Mesenchymal stem cell (in vitro differentiated cells and primary cell): ENCODE results near the gene COL23A1.

Source experiments
- DNase-seq: peaks from one replicate; pipeline ENCODE4 v3.0.0-alpha.2; 2013
- H2AFZ ChIP-seq: one replicate; pipeline ENCODE4 v1.6.1; 2013; ENCODE audit warnings: low read depth, mild to moderate bottlenecking, control low read depth, inconsistent platforms, low read length, moderate library complexity
- H2AK5ac ChIP-seq: 2 replicates; pipeline ENCODE4 v1.6.1; 2013; ENCODE audit warnings: low read length, moderate library complexity, mild to moderate bottlenecking, inconsistent platforms; ENCODE audit not compliant: severe bottlenecking
- H2BK120ac ChIP-seq: one replicate; pipeline ENCODE4 v1.6.1; 2013; ENCODE audit warnings: low read depth, mild to moderate bottlenecking, inconsistent platforms, low read length, moderate library complexity
- H2BK12ac ChIP-seq, 2 experiments: one replicate each; pipeline ENCODE4 v1.6.1; 2013; ENCODE audit warnings: inconsistent platforms in 2 of 2, low read length in 2 of 2, mild to moderate bottlenecking in 2 of 2, moderate library complexity in 2 of 2, control low read depth in 1 of 2
- H2BK15ac ChIP-seq: one replicate; pipeline ENCODE4 v1.6.1; 2013; ENCODE audit warnings: mild to moderate bottlenecking, low read depth, inconsistent platforms; ENCODE audit not compliant: poor library complexity, severe bottlenecking
- H2BK5ac ChIP-seq: 2 replicates; pipeline ENCODE4 v1.6.1; 2013; ENCODE audit warnings: low read depth, mild to moderate bottlenecking, low read length, control low read depth, inconsistent platforms; ENCODE audit not compliant: poor library complexity, severe bottlenecking
- H3K14ac ChIP-seq, 2 experiments: one replicate each; pipeline ENCODE4 v1.6.1; 2013; ENCODE audit warnings: inconsistent platforms in 2 of 2, low read length in 2 of 2, control low read depth in 1 of 2, mild to moderate bottlenecking in 1 of 2, moderate library complexity in 1 of 2
- H3K18ac ChIP-seq, 2 experiments: one replicate each; pipeline ENCODE4 v1.6.1; 2013; ENCODE audit warnings: inconsistent platforms in 2 of 2, low read length in 2 of 2, control low read depth in 1 of 2, low read depth in 1 of 2, mild to moderate bottlenecking in 1 of 2
- H3K23ac ChIP-seq, 2 experiments: one replicate each; pipeline ENCODE4 v1.6.1; 2013; ENCODE audit warnings: inconsistent platforms in 2 of 2, low read length in 2 of 2, mild to moderate bottlenecking in 2 of 2, moderate library complexity in 2 of 2, control low read depth in 1 of 2
- H3K27ac ChIP-seq: 2 replicates; pipeline ENCODE4 v1.5.1; 2013; ENCODE audit warnings: mild to moderate bottlenecking, moderate library complexity, low read length, control low read depth, inconsistent platforms; ENCODE audit not compliant: poor library complexity, severe bottlenecking
- H3K27me3 ChIP-seq, 2 experiments: 2 replicates each; pipeline versions ENCODE4 v1.6.1 to v1.7.0; 2013; ENCODE audit warnings: low read length in 2 of 2, mild to moderate bottlenecking in 2 of 2, moderate library complexity in 2 of 2, control low read depth in 1 of 2, inconsistent platforms in 1 of 2; ENCODE audit not compliant: control insufficient read depth in 1 of 2, insufficient read depth in 1 of 2
- H3K36me3 ChIP-seq, 2 experiments: 2 replicates each; pipeline versions ENCODE4 v1.6.1 to v1.7.0; 2013; ENCODE audit warnings: low read length in 2 of 2, control low read depth in 1 of 2, inconsistent platforms in 1 of 2, low read depth in 1 of 2, mild to moderate bottlenecking in 1 of 2; ENCODE audit not compliant: insufficient read depth in 2 of 2, control insufficient read depth in 1 of 2
- H3K4ac ChIP-seq, 2 experiments: one replicate each; pipeline ENCODE4 v1.6.1; 2013; ENCODE audit warnings: inconsistent platforms in 2 of 2, low read length in 2 of 2, mild to moderate bottlenecking in 2 of 2, moderate library complexity in 2 of 2, control low read depth in 1 of 2, low read depth in 1 of 2
- H3K4me1 ChIP-seq: 2 replicates; pipeline ENCODE4 v1.6.1; 2013; ENCODE audit warnings: low read depth, low read length, control low read depth; ENCODE audit not compliant: control insufficient read depth, insufficient read depth
- H3K4me2 ChIP-seq: 2 replicates; pipeline ENCODE4 v1.6.1; 2013; ENCODE audit warnings: low read length, mild to moderate bottlenecking, inconsistent platforms; ENCODE audit not compliant: poor library complexity, severe bottlenecking
- H3K4me3 ChIP-seq, 2 experiments: 2 replicates each; pipeline versions ENCODE4 v1.5.1 to v1.7.0; 2013; ENCODE audit warnings: low read length in 2 of 2, mild to moderate bottlenecking in 2 of 2, control low read depth in 1 of 2, low read depth in 1 of 2; ENCODE audit not compliant: insufficient read depth in 1 of 2
- H3K79me1 ChIP-seq: replicated peaks from 2 replicates; pipeline ENCODE4 v1.6.1; 2013; ENCODE audit warnings: mild to moderate bottlenecking, control low read depth, low read length, inconsistent platforms; ENCODE audit not compliant: poor library complexity, severe bottlenecking
- H3K9ac ChIP-seq: 2 replicates; pipeline ENCODE4 v1.7.0; 2013; ENCODE audit warnings: mild to moderate bottlenecking, low read length, moderate library complexity
- H3K9me3 ChIP-seq: 2 replicates; pipeline ENCODE4 v1.7.0; 2013; ENCODE audit warnings: mild to moderate bottlenecking, low read length; ENCODE audit not compliant: control insufficient read depth
- H4K8ac ChIP-seq: one replicate; pipeline ENCODE4 v1.6.1; 2013; ENCODE audit warnings: inconsistent platforms, mild to moderate bottlenecking, low read length, moderate library complexity
- H4K91ac ChIP-seq: one replicate; pipeline ENCODE4 v1.6.1; 2013; ENCODE audit warnings: mild to moderate bottlenecking, low read length, inconsistent platforms
- WGBS: methylation state at CpG from one replicate; pipeline ENCODE4 v1.1.7; 2013; ENCODE audit warnings: mixed read lengths; 5-methylcytosine and 5-hydroxymethylcytosine counted together

Gene COL23A1

GRCh38 chr5:178246624-178247279 is 343.4 kb downstream of the COL23A1 start:
- Histone ChIP-seq H3K27ac (no peak overlapping the region), H2AFZ (no peak overlapping the region), H2BK5ac (no peak overlapping the region), H3K23ac (no peak overlapping the region), H4K8ac (no peak overlapping the region), H2BK15ac (no peak overlapping the region), H3K14ac (no peak overlapping the region), H3K4ac (no peak overlapping the region), H2BK12ac (no peak overlapping the region), H3K18ac (no peak overlapping the region), H3K4me3 (no peak overlapping the region), H3K9me3 (no peaks in the 10 kb centered on the region), H3K36me3 (no peaks in the 10 kb centered on the region), H3K9ac (no peak overlapping the region), H3K27me3 (peaks cover 0 to 31% of the 10 kb centered on the region in 2 experiments), H2BK120ac (no peak overlapping the region), H3K79me1 (no peaks in the 10 kb centered on the region), H3K4me1 (no peaks in the 10 kb centered on the region), H4K91ac (no peak overlapping the region), H3K4me2 (no peak overlapping the region), H2AK5ac (no peak overlapping the region)
- 88% methylated on average over 15 of the region's 15 CpGs for WGBS
- DNase-seq = no peak

DNA sequence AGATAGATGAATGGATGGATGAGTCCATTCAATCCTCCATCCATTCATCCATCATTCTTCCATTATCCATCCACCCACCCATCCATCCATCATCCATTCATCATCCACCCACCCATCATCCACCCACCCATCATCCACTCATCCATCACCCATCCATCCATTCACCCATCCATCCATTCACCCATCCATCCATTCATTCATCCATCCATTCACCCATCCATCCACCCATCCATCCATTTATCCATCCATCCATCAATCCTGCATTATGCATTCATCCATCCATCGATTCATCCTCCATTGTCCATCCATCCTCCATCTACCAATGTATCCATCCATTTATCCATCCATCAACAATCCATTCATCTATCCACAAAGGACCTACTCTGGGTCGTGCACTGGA is 344.8 kb downstream of the COL23A1 start:
- Histone ChIP-seq H3K36me3 (no peaks in the 10 kb centered on the region), H3K23ac (no peak overlapping the region), H4K8ac (no peak overlapping the region), H3K4me3 (no peak overlapping the region), H3K27me3 (peaks cover 0 to 31% of the 10 kb centered on the region in 2 experiments), H2BK15ac (no peak overlapping the region), H2AK5ac (no peak overlapping the region), H3K14ac (no peak overlapping the region), H2BK12ac (no peak overlapping the region), H3K4ac (no peak overlapping the region), H4K91ac (peak overlapping the region; percentile 34), H3K79me1 (no peaks in the 10 kb centered on the region), H2BK5ac (no peak overlapping the region), H3K27ac (no peak overlapping the region), H3K9ac (no peak overlapping the region), H3K18ac (no peak overlapping the region), H3K4me2 (no peak overlapping the region), H2BK120ac (no peak overlapping the region), H3K9me3 (no peaks in the 10 kb centered on the region), H2AFZ (no peak overlapping the region), H3K4me1 (no peaks in the 10 kb centered on the region)
- WGBS = 80% methylated on average over 2 of the region's 2 CpGs
- DNase-seq = no peak

DNA sequence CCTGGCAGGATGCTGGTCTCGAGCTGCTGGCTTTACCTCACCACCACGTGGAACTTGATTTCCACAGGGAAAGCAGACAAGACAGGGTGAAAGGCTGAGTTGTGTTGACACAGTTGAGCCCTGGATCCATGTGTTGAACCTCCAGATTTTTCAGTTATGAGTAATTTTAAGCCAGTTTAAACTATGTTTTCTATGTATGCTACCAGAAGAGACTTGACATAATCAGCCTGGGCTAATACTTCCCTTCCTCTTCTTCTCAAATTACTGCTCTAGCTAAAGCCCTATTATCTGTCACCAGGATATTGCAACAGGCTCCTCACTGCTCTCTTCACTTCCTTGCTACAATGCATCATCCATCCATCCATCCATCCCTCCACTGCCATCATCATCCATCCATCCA is 345.6 kb downstream of the COL23A1 start:
- H3K36me3 ChIP-seq = no peaks in the 10 kb centered on the region
- H3K4me1 ChIP-seq = no peaks in the 10 kb centered on the region
- H3K18ac ChIP-seq = no peak overlapping the region
- no peak overlapping the region for H3K23ac ChIP-seq
- no peak overlapping the region for H2BK5ac ChIP-seq
- H4K8ac ChIP-seq = no peak overlapping the region
- no peak overlapping the region for H2BK15ac ChIP-seq
- H2BK120ac ChIP-seq = no peak overlapping the region
- no peak for DNase-seq
- H4K91ac ChIP-seq = no peak overlapping the region
- no peak overlapping the region for H3K9ac ChIP-seq
- no peaks in the 10 kb centered on the region for H3K9me3 ChIP-seq
- no peak overlapping the region for H3K4me3 ChIP-seq
- no peak overlapping the region for H2AK5ac ChIP-seq
- H3K27me3 ChIP-seq = peaks cover 0 to 31% of the 10 kb centered on the region in 2 experiments
- WGBS = 58% methylated on average over 2 of the region's 2 CpGs
- no peak overlapping the region for H3K4me2 ChIP-seq
- H3K4ac ChIP-seq = no peak overlapping the region
- no peak overlapping the region for H3K14ac ChIP-seq
- H2BK12ac ChIP-seq = no peak overlapping the region
- H2AFZ ChIP-seq = no peak overlapping the region
- no peak overlapping the region for H3K27ac ChIP-seq
- H3K79me1 ChIP-seq = no peaks in the 10 kb centered on the region

- DNase-seq = no peak
- no peak overlapping the region for H2AK5ac ChIP-seq
- WGBS = 100% methylated on average over 7 of the region's 10 CpGs
- no peak overlapping the region for H3K14ac ChIP-seq
- no peak overlapping the region for H4K91ac ChIP-seq
- H2BK15ac ChIP-seq = no peak overlapping the region
- no peaks in the 10 kb centered on the region for H3K36me3 ChIP-seq
- H3K4me2 ChIP-seq = no peak overlapping the region
- no peak overlapping the region for H2BK5ac ChIP-seq
- H3K27me3 ChIP-seq = peaks cover 0 to 25% of the 10 kb centered on the region in 2 experiments
- H3K79me1 ChIP-seq = no peaks in the 10 kb centered on the region
- H3K27ac ChIP-seq = no peak overlapping the region
- H2BK120ac ChIP-seq = no peak overlapping the region
- no peak overlapping the region for H3K4ac ChIP-seq
- H3K18ac ChIP-seq = no peak overlapping the region
- no peak overlapping the region for H3K23ac ChIP-seq
- H2AFZ ChIP-seq = no peak overlapping the region
- no peak overlapping the region for H3K9ac ChIP-seq
- no peak overlapping the region for H3K4me3 ChIP-seq
- H4K8ac ChIP-seq = no peak overlapping the region
- no peaks in the 10 kb centered on the region for H3K9me3 ChIP-seq
- no peak overlapping the region for H2BK12ac ChIP-seq
- peaks cover 4% of the 10 kb centered on the region for H3K4me1 ChIP-seq
These were observed 347.8 kb downstream of the COL23A1 start for GRCh38 chr5:178242416-178242815.
